M059J (cell line): ENCODE data around the gene GRAMD1A. TPM values are rescaled to one million over a fixed set of nuclear protein-coding genes. Genes with fewer than 3 reads are reported as not detected.
"Not testable (repeated sequence)": the region's sequence is repeated elsewhere in the genome, so short reads cannot be mapped to it uniquely, and the experiment has no call there.

ENCODE experiments used
- DNase-seq: peaks from one replicate; pipeline ENCODE4 v3.0.0-alpha.2; 2012; ENCODE audit warnings: low read depth
- total RNA-seq: library from RNA; depleted of rRNA; stranded (reverse); fragments of >200 nt; shearing (Covaris generic); gene quantifications from 2 replicates; pipeline ENCODE4 v1.2.3, GENCODE V29; 2014

Gene GRAMD1A
- total RNA-seq, 1 experiment from 2014 or later = 21.5 TPM

GRCh38 chr19:34976611-34977010, 23.5 kb upstream of the GRAMD1A start:
- no peak for DNase-seq

GRCh38 chr19:34979819-34980640, 20.1 kb upstream of the GRAMD1A start:
- DNase-seq = no peak

GRCh38 chr19:34982275-34982674, 17.8 kb upstream of the GRAMD1A start:
- DNase-seq = no peak

- DNase-seq = no peak
Observed at GRCh38 chr19:34983786-34984185, 16.3 kb upstream of the GRAMD1A start.

GRCh38 chr19:34984287-34984686, 15.8 kb upstream of the GRAMD1A start:
- DNase-seq = no peak

GRCh38 chr19:34985249-34986022, 14.7 kb upstream of the GRAMD1A start:
- no peak for DNase-seq

GRCh38 chr19:34988119-34988518, 12.0 kb upstream of the GRAMD1A start:
- no peak for DNase-seq

GRCh38 chr19:34989298-34989697, 10.8 kb upstream of the GRAMD1A start:
- DNase-seq = no peak

- DNase-seq = no peak
Observed at GRCh38 chr19:34990578-34991192, 9.4 kb upstream of the GRAMD1A start.

GRCh38 chr19:34991542-34992333, 8.4 kb upstream of the GRAMD1A start:
- DNase-seq = no peak

GRCh38 chr19:34992582-34992981, 7.5 kb upstream of the GRAMD1A start:
- DNase-seq = not testable (repeated sequence)

GRCh38 chr19:34994286-34994642, 5.9 kb upstream of the GRAMD1A start:
- DNase-seq = no peak

- no peak for DNase-seq
Observed at GRCh38 chr19:34994643-34995541, 5.2 kb upstream of the GRAMD1A start.

- DNase-seq = no peak
Observed at GRCh38 chr19:34995551-34995950, 4.6 kb upstream of the GRAMD1A start.

- DNase-seq = no peak
Observed at GRCh38 chr19:34997071-34997617, 3.0 kb upstream of the GRAMD1A start.

GRCh38 chr19:34998224-34998623, 1.9 kb upstream of the GRAMD1A start:
- DNase-seq = not testable (repeated sequence)

GRCh38 chr19:34998777-34999497, 1.2 kb upstream of the GRAMD1A start:
- DNase-seq = no peak

GRCh38 chr19:35000338-35000646, 169 bp downstream of the GRAMD1A start:
- DNase-seq = no peak

GRCh38 chr19:35000647-35001501, 751 bp downstream of the GRAMD1A start:
- peak; percentile 46 for DNase-seq
